H9 (cell line): ENCODE results near the gene C1QTNF7. TPM values are rescaled to one million over a fixed set of nuclear protein-coding genes. Genes with fewer than 3 reads are reported as not detected.

Experiments
- DNase-seq: peaks from one replicate; pipeline ENCODE4 v3.0.0-alpha.2; 2017
- H2AFZ ChIP-seq: one replicate; pipeline ENCODE4 v1.6.1; 2013; ENCODE audit warnings: mild to moderate bottlenecking, low read length, control low read depth, moderate library complexity
- H2AK5ac ChIP-seq: 2 replicates; pipeline ENCODE4 v1.6.1; 2013; ENCODE audit warnings: low read length, control low read depth, mixed read lengths; ENCODE audit not compliant: insufficient read length
- H2BK120ac ChIP-seq: one replicate; pipeline ENCODE4 v1.6.1; 2013; ENCODE audit warnings: low read depth, mild to moderate bottlenecking, low read length, control low read depth, inconsistent platforms; ENCODE audit not compliant: poor library complexity, severe bottlenecking
- H2BK12ac ChIP-seq: 2 replicates; pipeline ENCODE4 v1.6.1; 2013; ENCODE audit warnings: low read length, control low read depth, mixed read lengths, low read depth; ENCODE audit not compliant: insufficient read length
- H2BK15ac ChIP-seq: 2 replicates; pipeline ENCODE4 v1.6.1; 2013; ENCODE audit warnings: low read depth, low read length, control low read depth
- H2BK20ac ChIP-seq: one replicate; pipeline ENCODE4 v1.6.1; 2013; ENCODE audit warnings: low read depth, mild to moderate bottlenecking, low read length, control low read depth, inconsistent platforms; ENCODE audit not compliant: poor library complexity, severe bottlenecking
- H2BK5ac ChIP-seq: 2 replicates; pipeline ENCODE4 v1.6.1; 2013; ENCODE audit warnings: low read length, control low read depth, mixed read lengths; ENCODE audit not compliant: insufficient read length
- H3K14ac ChIP-seq: 2 replicates; pipeline ENCODE4 v1.6.1; 2013; ENCODE audit warnings: low read length, control low read depth; ENCODE audit not compliant: insufficient read depth
- H3K18ac ChIP-seq: 2 replicates; pipeline ENCODE4 v1.6.1; 2013; ENCODE audit warnings: low read depth, mild to moderate bottlenecking, mixed read lengths, low read length, control low read depth; ENCODE audit not compliant: insufficient read length
- H3K23ac ChIP-seq: 2 replicates; pipeline ENCODE4 v1.6.1; 2013; ENCODE audit warnings: low read length, control low read depth, mixed read lengths, low read depth; ENCODE audit not compliant: insufficient read length
- H3K23me2 ChIP-seq: 2 replicates; pipeline ENCODE4 v1.6.1; 2013; ENCODE audit warnings: low read depth, mild to moderate bottlenecking, mixed read lengths, low read length, control low read depth; ENCODE audit not compliant: insufficient read length, poor library complexity, severe bottlenecking
- H3K27ac ChIP-seq: 2 replicates; pipeline ENCODE4 v1.5.1; 2013; ENCODE audit warnings: low read length, control low read depth, mixed read lengths, low read depth; ENCODE audit not compliant: insufficient read length
- H3K27me3 ChIP-seq: 2 replicates; pipeline ENCODE4 v1.6.1; 2013; ENCODE audit warnings: low read length, control low read depth, inconsistent platforms; ENCODE audit not compliant: insufficient read depth
- H3K4ac ChIP-seq: 2 replicates; pipeline ENCODE4 v1.6.1; 2013; ENCODE audit warnings: low read depth, mild to moderate bottlenecking, control low read depth, inconsistent platforms, low read length, moderate library complexity
- H3K4me1 ChIP-seq: 2 replicates; pipeline ENCODE4 v1.6.1; 2013; ENCODE audit warnings: low read length, control low read depth, inconsistent platforms; ENCODE audit not compliant: insufficient read depth
- H3K4me2 ChIP-seq: 2 replicates; pipeline ENCODE4 v1.6.1; 2013; ENCODE audit warnings: low read length, control low read depth, mixed read lengths; ENCODE audit not compliant: insufficient read length, insufficient read depth
- H3K56ac ChIP-seq: 2 replicates; pipeline ENCODE4 v1.6.1; 2013; ENCODE audit warnings: low read depth, mild to moderate bottlenecking, mixed read lengths, low read length, control low read depth; ENCODE audit not compliant: insufficient read length
- H3K79me1 ChIP-seq: 2 replicates; pipeline ENCODE4 v1.6.1; 2013; ENCODE audit warnings: low read depth, mild to moderate bottlenecking, moderate library complexity, low read length, control low read depth, inconsistent platforms; ENCODE audit not compliant: insufficient read depth, poor library complexity, severe bottlenecking
- H3K79me2 ChIP-seq: 2 replicates; pipeline ENCODE4 v1.6.1; 2013; ENCODE audit warnings: low read length, control low read depth, inconsistent platforms; ENCODE audit not compliant: insufficient read depth
- H3K9ac ChIP-seq: 2 replicates; pipeline ENCODE4 v1.6.1; 2013; ENCODE audit warnings: low read length, control low read depth, mixed read lengths; ENCODE audit not compliant: insufficient read length; ENCODE audit errors: extremely low read depth
- H3K9me3 ChIP-seq: one replicate; pipeline ENCODE4 v1.6.1; 2013; ENCODE audit warnings: low read depth, low read length, inconsistent platforms; ENCODE audit not compliant: control insufficient read depth
- H3T11ph ChIP-seq: one replicate; pipeline ENCODE4 v1.6.1; 2013; ENCODE audit warnings: mild to moderate bottlenecking, low read length, control low read depth, inconsistent platforms
- H4K20me1 ChIP-seq: one replicate; pipeline ENCODE4 v1.6.1; 2013; ENCODE audit not compliant: control insufficient read depth, insufficient read length, insufficient read depth
- H4K5ac ChIP-seq: 2 replicates; pipeline ENCODE4 v1.6.1; 2013; ENCODE audit warnings: low read depth, mild to moderate bottlenecking, mixed read lengths, low read length, control low read depth; ENCODE audit not compliant: insufficient read length
- H4K8ac ChIP-seq: replicated peaks from 2 replicates; pipeline ENCODE4 v1.6.1; 2013; ENCODE audit warnings: low read length, control low read depth, mixed read lengths, low read depth; ENCODE audit not compliant: insufficient read length
- H4K91ac ChIP-seq: 2 replicates; pipeline ENCODE4 v1.6.1; 2013; ENCODE audit warnings: low read depth, mild to moderate bottlenecking, moderate library complexity, mixed read lengths, low read length, control low read depth; ENCODE audit not compliant: insufficient read length
- H3K27ac Mint-ChIP-seq, 3 experiments: 2 replicates in 2 of 3; 3 replicates in 1 of 3; pipeline ENCODE4 v1.8.0; 2020 to 2021; ENCODE audit warnings: mixed read lengths in 3 of 3, mild to moderate bottlenecking in 1 of 3, moderate library complexity in 1 of 3
- H3K27me3 Mint-ChIP-seq: 2 replicates; pipeline ENCODE4 v1.8.0; 2021; ENCODE audit warnings: low read depth, mild to moderate bottlenecking, moderate library complexity, mixed read lengths
- H3K36me3 Mint-ChIP-seq, 3 experiments: 2 replicates in 2 of 3; 3 replicates in 1 of 3; pipeline ENCODE4 v1.8.0; 2020 to 2021; ENCODE audit warnings: low read depth in 3 of 3, mixed read lengths in 3 of 3; ENCODE audit not compliant: insufficient read depth in 1 of 3
- H3K4me1 Mint-ChIP-seq, 2 experiments: 2 replicates each; pipeline ENCODE4 v1.8.0; 2020; ENCODE audit warnings: mixed read lengths in 2 of 2
- H3K4me3 Mint-ChIP-seq, 2 experiments: 2 replicates in 1 of 2; 3 replicates in 1 of 2; pipeline ENCODE4 v1.8.0; 2020 to 2021; ENCODE audit warnings: mild to moderate bottlenecking in 2 of 2, mixed read lengths in 2 of 2, moderate library complexity in 1 of 2
- H3K9me3 Mint-ChIP-seq, 2 experiments: 2 replicates in 1 of 2; 3 replicates in 1 of 2; pipeline ENCODE4 v1.8.0; 2020; ENCODE audit warnings: mild to moderate bottlenecking in 2 of 2, mixed read lengths in 2 of 2, moderate library complexity in 1 of 2
- CTCF ChIP-seq: fragments of 200-600 bp; sonication (generic); conservative IDR thresholded peaks from 3 replicates; pipeline ENCODE4 v1.8.0; 2021; ENCODE audit warnings: antibody characterized with exemption, mild to moderate bottlenecking
- total RNA-seq: library from RNA; stranded (reverse); gene quantifications from 2 replicates; pipeline ENCODE4 v1.2.1, GENCODE V29; 2021

The C1QTNF7 gene
- total RNA-seq, 1 experiment from 2014 or later: not detected

GRCh38 chr4:15493411-15493810, 65.6 kb downstream of the C1QTNF7 start:
- no peak overlapping the region for H3K23ac ChIP-seq

More at GRCh38 chr4:15493411-15493810, 65.6 kb downstream of the C1QTNF7 start:
- Histone ChIP-seq H2BK5ac (no peak overlapping the region), H2BK15ac (no peak overlapping the region), H2AK5ac (no peak overlapping the region), H2BK120ac (no peak overlapping the region), H2BK20ac (no peak overlapping the region), H3K23me2 (no peaks in the 10 kb centered on the region), H3K9ac (no peak overlapping the region), H3K79me2 (no peaks in the 10 kb centered on the region), H3T11ph (no peak overlapping the region), H4K8ac (no peak overlapping the region), H2AFZ (no peak overlapping the region), H3K4me2 (no peak overlapping the region), H4K91ac (no peak overlapping the region), H3K14ac (no peak overlapping the region), H3K9me3 (no peaks in the 10 kb centered on the region), H2BK12ac (no peak overlapping the region), H3K27me3 (no peaks in the 10 kb centered on the region), H4K20me1 (no peaks in the 10 kb centered on the region), H3K4ac (no peak overlapping the region), H4K5ac (no peak overlapping the region), H3K4me1 (no peaks in the 10 kb centered on the region), H3K56ac (no peak overlapping the region), H3K18ac (no peak overlapping the region), H3K79me1 (no peaks in the 10 kb centered on the region), H3K27ac (no peak overlapping the region)
- Mint-ChIP-seq H3K4me3 (no peak overlapping the region), H3K9me3 (peaks cover 6 to 10% of the 10 kb centered on the region in 2 experiments; a peak in 4 of 5 replicates), H3K27ac (no peak overlapping the region), H3K4me1 (peaks cover 4 to 5% of the 10 kb centered on the region in 2 experiments), H3K36me3 (peaks cover 12 to 37% (median 17%) of the 10 kb centered on the region in 3 experiments), H3K27me3 (no peaks in the 10 kb centered on the region)
- TF ChIP-seq CTCF: no peak
- DNase-seq: no peak
